K562 (cell line): ENCODE measurements around the gene GRIA3. TPM values are rescaled to one million over a fixed set of nuclear protein-coding genes. Genes with fewer than 3 reads are reported as not detected.

Source experiments
- ATAC-seq: fragments of 200-7000 bp; cut with Tn5 transposase; 3 replicates; pipeline ENCODE4 v1.9.1; 2020; ENCODE audit warnings: moderate library complexity
- BruUV-seq: library from RNA; stranded (reverse); fragments of 400-500 nt; replicated peaks from 2 replicates; lab custom pipeline; 2021; lab: Mats Ljungman, UMichigan
- CTCF ChIA-PET: fragments of 300-600 bp; formaldehyde crosslinking; extraction: SDS; loops from one replicate; lab custom pipeline; 2021; ENCODE audit warnings: low intra/inter-chr PET ratio; lab: Yijun Ruan, JAX
- POLR2A ChIA-PET: fragments of 300-600, 350-650 bp; sonication (Branson Sonifier 250); formaldehyde crosslinking; extraction: SDS; loops from one replicate; lab custom pipeline; 2021; ENCODE audit warnings: antibody characterized with exemption, inconsistent platforms; lab: Yijun Ruan, JAX
- DNase-seq, 4 experiments: peaks; one replicate each; pipeline versions ENCODE4 v3.0.0 to v3.0.0-alpha.2; 2011 to 2018; ENCODE audit warnings: low spot score in 3 of 4, mixed read lengths in 3 of 4; ENCODE audit errors: extremely low read depth in 1 of 4
- FAIRE-seq: peaks from 2 replicates; lab custom pipeline; 2011; peaks lifted over from hg19 to GRCh38; lab: Jason Lieb, UNC
- H2AFZ ChIP-seq: 2 replicates; pipeline ENCODE4 v1.6.0; 2011; ENCODE audit warnings: low read depth, low read length, control low read depth, inconsistent platforms
- H3K27ac ChIP-seq: fragments of 200-600 bp; 3 replicates; pipeline ENCODE4 v1.8.0; 2011; ENCODE audit warnings: low read depth, mild to moderate bottlenecking, control low read depth, inconsistent platforms, low read length, moderate library complexity, mixed read lengths; ENCODE audit errors: extremely low read depth
- H3K27me3 ChIP-seq, 2 experiments: fragments of 300-600 bp in 1 of 2; 2 replicates in 1 of 2; 3 replicates in 1 of 2; pipeline versions ENCODE4 v1.6.0 to v1.8.0; 2011; ENCODE audit warnings: inconsistent platforms in 2 of 2, low read length in 2 of 2, mild to moderate bottlenecking in 1 of 2, mixed read lengths in 1 of 2, moderate library complexity in 1 of 2; ENCODE audit not compliant: control insufficient read depth in 2 of 2, insufficient read depth in 2 of 2
- H3K36me3 ChIP-seq: fragments of 300-600 bp; 3 replicates; pipeline ENCODE4 v1.8.0; 2011; ENCODE audit warnings: mild to moderate bottlenecking, low read length, inconsistent platforms; ENCODE audit not compliant: control insufficient read depth, insufficient read depth
- H3K4me1 ChIP-seq, 2 experiments: fragments of 200-600 bp in 1 of 2; replicated peaks in 1 of 2; 2 replicates in 1 of 2; 3 replicates in 1 of 2; pipeline versions ENCODE4 v1.5.1 to v1.8.0; 2011; ENCODE audit warnings: inconsistent platforms in 2 of 2, low read length in 2 of 2, mild to moderate bottlenecking in 1 of 2, mixed read lengths in 1 of 2, moderate library complexity in 1 of 2; ENCODE audit not compliant: control insufficient read depth in 2 of 2, insufficient read depth in 2 of 2
- H3K4me2 ChIP-seq: 2 replicates; pipeline ENCODE4 v1.6.1; 2011; ENCODE audit warnings: low read length, control low read depth, inconsistent platforms, mixed read lengths; ENCODE audit not compliant: insufficient read depth
- H3K4me3 ChIP-seq: fragments of 200-600 bp; sonication (generic), shearing (Covaris generic); 2 replicates; pipeline ENCODE4 v1.5.1; 2016; ENCODE audit warnings: control low read depth, inconsistent platforms
- H3K79me2 ChIP-seq: fragments of 200-600 bp; 3 replicates; pipeline ENCODE4 v1.8.0; 2011; ENCODE audit warnings: low read length, inconsistent platforms; ENCODE audit not compliant: control insufficient read depth, insufficient read depth
- H3K9ac ChIP-seq, 2 experiments: 2 replicates each; pipeline versions ENCODE4 v1.6.0 to v1.6.1; 2011; ENCODE audit warnings: low read depth in 2 of 2, low read length in 2 of 2, control low read depth in 1 of 2, inconsistent platforms in 1 of 2, mild to moderate bottlenecking in 1 of 2, mixed read lengths in 1 of 2; ENCODE audit not compliant: insufficient read depth in 1 of 2
- H3K9me1 ChIP-seq: one replicate; pipeline ENCODE4 v1.6.0; 2011; ENCODE audit warnings: inconsistent platforms, mild to moderate bottlenecking, low read length, moderate library complexity; ENCODE audit not compliant: control insufficient read depth, insufficient read depth
- H3K9me3 ChIP-seq: replicated peaks from 2 replicates; pipeline ENCODE4 v1.5.1; 2011; ENCODE audit warnings: low read depth, low read length, inconsistent platforms; ENCODE audit not compliant: control insufficient read depth, insufficient read depth
- H4K20me1 ChIP-seq: replicated peaks from 2 replicates; pipeline ENCODE4 v1.6.1; 2011; ENCODE audit warnings: low read length, inconsistent platforms, mixed read lengths; ENCODE audit not compliant: control insufficient read depth, insufficient read depth
- CEBPG ChIP-seq, 3 experiments: fragments of 200-800 bp in 1 of 3; sonication (Bioruptor generic) in 1 of 3; sonication (generic) in 1 of 3; formaldehyde crosslinking in 1 of 3; IDR thresholded peaks in 2 of 3; conservative IDR thresholded peaks in 1 of 3; 2 replicates each; pipeline versions ENCODE4 v1.6.1 to v1.8.0; 2016 to 2022; ENCODE audit warnings: missing compliant biosample characterization in 2 of 3, missing genetic modification characterization in 2 of 3, mild to moderate bottlenecking in 1 of 3, missing genetic modification reagents in 1 of 3
- CHD2 ChIP-seq: IDR thresholded peaks from 2 replicates; pipeline ENCODE4 v1.6.1; 2011; ENCODE audit warnings: low read depth, low read length
- ILK ChIP-seq: fragments of 450-650 bp; IDR thresholded peaks from 2 replicates; pipeline ENCODE4 v1.6.1; 2016; ENCODE audit warnings: missing genetic modification characterization, low read depth, mild to moderate bottlenecking, missing compliant biosample characterization, moderate library complexity, borderline replicate concordance
- STAT5A ChIP-seq: IDR thresholded peaks from 2 replicates; pipeline ENCODE4 v1.6.1; 2012; ENCODE audit warnings: low read length, inconsistent platforms, borderline replicate concordance
- ZSCAN29 ChIP-seq: fragments of 450-650 bp; IDR thresholded peaks from 2 replicates; pipeline ENCODE4 v1.6.1; 2017
- WGBS: fragments of 100-300 bp; shearing (Covaris generic); methylation state at CpG from one replicate; pipeline ENCODE4 v1.1.6; 2016; ENCODE audit warnings: low coverage, mixed read lengths; ENCODE audit not compliant: insufficient coverage; ENCODE audit errors: missing lambda C conversion rate; 5-methylcytosine and 5-hydroxymethylcytosine counted together
- in situ Hi-C: fragments of 300-500 bp; cut with MboI; formaldehyde crosslinking; loops from 4 replicates; pipeline ENCODE4 v1.15.0; 2018; ENCODE audit warnings: inconsistent platforms, mixed read lengths
- intact Hi-C: fragments of 100-400 bp; cut with micrococcal nuclease; formaldehyde crosslinking; loops from 2 replicates; pipeline ENCODE4 v1.14.2; 2022
- polyA plus RNA-seq, 8 experiments: library from polyadenylated mRNA; depleted of rRNA in 4 of 8; stranded (reverse) in 5 of 8; unstranded in 3 of 8; fragments of >200 nt; fragmentation: Nextera tagmentation in 2 of 8; fragmentation: Illumina TruSeq in 1 of 8; extraction: Ambion mirVana in 2 of 8; extraction: Trizol in 1 of 8; gene quantifications; 2 replicates each; pipeline versions ENCODE4 v1.2.1 to v1.2.3, GENCODE V29; 2011 to 2014; ENCODE audit warnings: inconsistent platforms in 1 of 8, missing spikeins in 1 of 8
- total RNA-seq, 7 experiments: library from RNA; depleted of rRNA in 6 of 7; stranded (reverse); fragments of >200 nt in 6 of 7; fragmentation: Illumina TruSeq in 2 of 7; extraction: Trizol in 2 of 7; gene quantifications; 2 replicates each; pipeline versions ENCODE4 v1.2.1 to v1.2.3, GENCODE V29; 2011 to 2021; ENCODE audit warnings: low replicate concordance in 1 of 7
- TF ChIP-seq, protein P1 (sequence below): fragments of 250-450 bp; sonication (Bioruptor Pico); IDR thresholded peaks from 2 replicates; pipeline ENCODE4 v1.9.0; 2021; ENCODE audit warnings: mild to moderate bottlenecking, inconsistent platforms

The GRIA3 gene
- total and polyA plus RNA-seq, 9 of the 15 experiments (the other 6 are each of a cell fraction or from before 2014, with no cell fraction given): 0.10 TPM; not detected in 8

DNA sequence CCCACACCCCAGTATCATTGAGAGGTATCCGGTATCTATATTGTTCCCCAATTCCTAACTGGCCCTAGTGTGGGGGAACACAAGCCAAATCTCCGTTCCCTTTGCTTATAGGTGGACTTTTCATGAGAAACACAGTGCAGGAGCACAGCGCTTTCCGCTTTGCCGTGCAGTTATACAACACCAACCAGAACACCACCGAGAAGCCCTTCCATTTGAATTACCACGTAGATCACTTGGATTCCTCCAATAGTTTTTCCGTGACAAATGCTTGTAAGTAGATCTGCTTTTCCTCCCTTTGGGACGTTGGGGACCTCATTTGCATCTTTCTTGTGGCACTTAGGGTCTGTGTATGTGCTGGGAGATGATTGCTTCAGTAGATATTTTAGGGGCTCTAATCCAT lies 1.6 kb downstream of the GRIA3 start:
- no TSS peak for BruUV-seq
- ChIA-PET POLR2A (no interaction called here), CTCF (no interaction called here)
- intact Hi-C loops (no loop called here), in situ Hi-C loops (no loop called here)
- Histone ChIP-seq H3K9ac (no peak overlapping the region), H3K27ac (no peak overlapping the region; the same call in 2 of the 3 replicates), H3K4me3 (no peak overlapping the region), H3K27me3 (peaks cover 2 to 24% of the 10 kb centered on the region in 2 experiments; a peak in 3 of 5 replicates), H4K20me1 (no peaks in the 10 kb centered on the region), H3K4me2 (no peak overlapping the region), H3K36me3 (no peaks in the 10 kb centered on the region), H3K79me2 (no peaks in the 10 kb centered on the region), H2AFZ (no peak overlapping the region), H3K9me3 (no peaks in the 10 kb centered on the region), H3K4me1 (peaks cover 0 to 7% of the 10 kb centered on the region in 2 experiments; a peak in 2 of 5 replicates), H3K9me1 (no peaks in the 10 kb centered on the region)
- TF ChIP-seq STAT5A (no peak), ILK (tag) (no peak), CEBPG (CRISPR knock-in tag; IDR thresholded peaks at IDR 0.05) (no peak), CEBPG (tag; conservative IDR thresholded peaks at IDR 0.05 in 1 of 2, IDR thresholded peaks at IDR 0.05 in 1 of 2) (no peak), CHD2 (no peak), ZSCAN29 (no peak)
- TF ChIP-seq, protein P1, sequence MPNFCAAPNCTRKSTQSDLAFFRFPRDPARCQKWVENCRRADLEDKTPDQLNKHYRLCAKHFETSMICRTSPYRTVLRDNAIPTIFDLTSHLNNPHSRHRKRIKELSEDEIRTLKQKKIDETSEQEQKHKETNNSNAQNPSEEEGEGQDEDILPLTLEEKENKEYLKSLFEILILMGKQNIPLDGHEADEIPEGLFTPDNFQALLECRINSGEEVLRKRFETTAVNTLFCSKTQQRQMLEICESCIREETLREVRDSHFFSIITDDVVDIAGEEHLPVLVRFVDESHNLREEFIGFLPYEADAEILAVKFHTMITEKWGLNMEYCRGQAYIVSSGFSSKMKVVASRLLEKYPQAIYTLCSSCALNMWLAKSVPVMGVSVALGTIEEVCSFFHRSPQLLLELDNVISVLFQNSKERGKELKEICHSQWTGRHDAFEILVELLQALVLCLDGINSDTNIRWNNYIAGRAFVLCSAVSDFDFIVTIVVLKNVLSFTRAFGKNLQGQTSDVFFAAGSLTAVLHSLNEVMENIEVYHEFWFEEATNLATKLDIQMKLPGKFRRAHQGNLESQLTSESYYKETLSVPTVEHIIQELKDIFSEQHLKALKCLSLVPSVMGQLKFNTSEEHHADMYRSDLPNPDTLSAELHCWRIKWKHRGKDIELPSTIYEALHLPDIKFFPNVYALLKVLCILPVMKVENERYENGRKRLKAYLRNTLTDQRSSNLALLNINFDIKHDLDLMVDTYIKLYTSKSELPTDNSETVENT (CRISPR knock-in tag): no peak
- DNase-seq: no peak
- ATAC-seq: no peak
- no peak for FAIRE-seq
- WGBS: 7% methylated on average over 9 of the region's 9 CpGs
